Trophoblast cell (in vitro differentiated cells and primary cell): ENCODE results near the gene IFIT2.

ENCODE experiments used
- DNase-seq, 2 donors: peaks; one replicate each; pipeline ENCODE4 v3.0.0-alpha.2; 2016
- H2AFZ ChIP-seq: 2 replicates; pipeline ENCODE4 v1.6.1; 2013; ENCODE audit warnings: low read length, moderate library complexity, mild to moderate bottlenecking; ENCODE audit not compliant: insufficient read depth, poor library complexity
- H2AK5ac ChIP-seq: 2 replicates; pipeline ENCODE4 v1.6.1; 2013; ENCODE audit warnings: mild to moderate bottlenecking, low read length
- H2BK120ac ChIP-seq: 2 replicates; pipeline ENCODE4 v1.6.1; 2013; ENCODE audit warnings: low read length, mild to moderate bottlenecking, moderate library complexity; ENCODE audit not compliant: insufficient read depth, poor library complexity
- H2BK12ac ChIP-seq: 2 replicates; pipeline ENCODE4 v1.6.1; 2013; ENCODE audit warnings: mild to moderate bottlenecking, low read length, moderate library complexity
- H2BK5ac ChIP-seq: 2 replicates; pipeline ENCODE4 v1.6.1; 2013; ENCODE audit warnings: low read length, low read depth, moderate library complexity, mild to moderate bottlenecking; ENCODE audit not compliant: poor library complexity
- H3K14ac ChIP-seq: 2 replicates; pipeline ENCODE4 v1.6.1; 2013; ENCODE audit warnings: mild to moderate bottlenecking, low read length
- H3K18ac ChIP-seq: 2 replicates; pipeline ENCODE4 v1.6.1; 2013; ENCODE audit warnings: mild to moderate bottlenecking, low read length
- H3K23ac ChIP-seq: 2 replicates; pipeline ENCODE4 v1.6.1; 2013; ENCODE audit warnings: low read length
- H3K27ac ChIP-seq: 2 replicates; pipeline ENCODE4 v1.5.1; 2013; ENCODE audit warnings: low read depth, mild to moderate bottlenecking, inconsistent platforms, low read length, moderate library complexity
- H3K27me3 ChIP-seq: 2 replicates; pipeline ENCODE4 v1.6.1; 2013; ENCODE audit warnings: inconsistent platforms, mild to moderate bottlenecking, low read length, moderate library complexity; ENCODE audit not compliant: insufficient read depth
- H3K36me3 ChIP-seq, 2 experiments: 1 replicate in 1 of 2; 2 replicates in 1 of 2; pipeline ENCODE4 v1.6.1; 2013; ENCODE audit warnings: low read length in 2 of 2, mild to moderate bottlenecking in 2 of 2, moderate library complexity in 1 of 2; ENCODE audit not compliant: insufficient read depth in 2 of 2, control insufficient read depth in 1 of 2
- H3K4ac ChIP-seq: 2 replicates; pipeline ENCODE4 v1.6.1; 2013; ENCODE audit warnings: low read depth, mild to moderate bottlenecking, low read length, moderate library complexity
- H3K4me1 ChIP-seq, 2 experiments: 1 replicate in 1 of 2; 2 replicates in 1 of 2; pipeline ENCODE4 v1.6.1; 2013; ENCODE audit warnings: low read length in 2 of 2, mild to moderate bottlenecking in 2 of 2, moderate library complexity in 1 of 2; ENCODE audit not compliant: insufficient read depth in 2 of 2, control insufficient read depth in 1 of 2
- H3K4me2 ChIP-seq: 2 replicates; pipeline ENCODE4 v1.6.1; 2013; ENCODE audit warnings: inconsistent platforms, mild to moderate bottlenecking, low read length, moderate library complexity
- H3K4me3 ChIP-seq: 2 replicates; pipeline ENCODE4 v1.5.1; 2013; ENCODE audit warnings: mild to moderate bottlenecking, low read depth, low read length, inconsistent platforms
- H3K79me1 ChIP-seq: one replicate; pipeline ENCODE4 v1.6.1; 2013; ENCODE audit warnings: low read length
- H3K79me2 ChIP-seq: 2 replicates; pipeline ENCODE4 v1.6.1; 2013; ENCODE audit warnings: low read length, mild to moderate bottlenecking; ENCODE audit not compliant: control insufficient read depth, insufficient read depth, poor library complexity
- H3K9ac ChIP-seq: 2 replicates; pipeline ENCODE4 v1.6.1; 2013; ENCODE audit warnings: mild to moderate bottlenecking, low read length
- H3K9me3 ChIP-seq: 2 replicates; pipeline ENCODE4 v1.6.1; 2013; ENCODE audit warnings: low read depth, mild to moderate bottlenecking, control low read depth, inconsistent platforms, low read length; ENCODE audit not compliant: insufficient read depth
- H4K12ac ChIP-seq: 2 replicates; pipeline ENCODE4 v1.6.1; 2013; ENCODE audit warnings: low read depth, mild to moderate bottlenecking, low read length, moderate library complexity
- H4K8ac ChIP-seq: 2 replicates; pipeline ENCODE4 v1.6.1; 2013; ENCODE audit warnings: low read depth, mild to moderate bottlenecking, low read length, moderate library complexity
- H4K91ac ChIP-seq: one replicate; pipeline ENCODE4 v1.6.1; 2013; ENCODE audit warnings: low read depth, mild to moderate bottlenecking, low read length, moderate library complexity
- WGBS: extraction: QIAGEN DNeasy Blood & Tissue Kit; methylation state at CpG from one replicate; pipeline ENCODE4 v1.1.7; 2013; ENCODE audit warnings: missing lambda C conversion rate; ENCODE audit not compliant: insufficient read length, insufficient coverage; ENCODE audit errors: extremely low coverage; 5-methylcytosine and 5-hydroxymethylcytosine counted together

IFIT2 gene

DNA sequence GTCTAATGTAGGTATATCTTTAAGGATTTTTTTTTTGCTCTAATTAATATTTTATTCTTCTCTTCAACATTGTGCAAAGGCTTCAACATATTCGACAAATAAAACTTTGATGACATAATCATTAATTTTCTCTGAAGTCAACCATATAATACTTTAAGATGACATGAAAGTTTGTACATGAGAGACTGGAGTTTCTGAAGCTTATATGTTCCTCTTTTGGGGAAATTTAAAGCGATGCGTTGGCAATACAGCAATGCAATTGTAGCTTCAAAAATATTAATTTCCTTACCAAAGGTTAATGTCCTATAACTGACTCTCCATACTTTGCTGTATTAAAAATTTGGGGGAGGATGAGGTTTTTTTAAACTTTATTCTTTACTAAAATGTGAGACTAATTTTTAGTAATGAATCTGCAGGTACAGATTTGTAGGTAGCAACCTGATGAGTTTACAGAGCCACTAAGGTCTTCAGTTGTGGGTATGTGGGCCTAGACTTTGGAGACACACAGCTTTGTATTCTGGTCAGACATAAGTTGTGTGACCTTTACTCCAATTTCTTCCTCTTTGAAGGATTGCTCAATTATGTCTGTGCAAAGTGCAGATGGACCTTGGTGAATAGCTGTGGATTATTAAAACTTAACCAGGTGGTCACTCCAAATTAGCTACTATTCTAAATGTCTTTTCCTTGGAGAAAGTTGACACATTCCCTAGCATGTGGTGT is 32.3 kb upstream of the IFIT2 start:
- no peak overlapping the region for H4K8ac ChIP-seq
- H3K4me3 ChIP-seq: no peak overlapping the region
- H3K4me2 ChIP-seq: no peak overlapping the region
- H4K12ac ChIP-seq: no peak overlapping the region
- no peak overlapping the region for H4K91ac ChIP-seq
- H2AK5ac ChIP-seq: no peak overlapping the region
- H3K23ac ChIP-seq: no peak overlapping the region
- H2AFZ ChIP-seq: no peak overlapping the region
- H2BK120ac ChIP-seq: no peak overlapping the region
- H3K9ac ChIP-seq: no peak overlapping the region
- H2BK12ac ChIP-seq: no peak overlapping the region
- H2BK5ac ChIP-seq: no peak overlapping the region
- H3K14ac ChIP-seq: no peak overlapping the region
- H3K27me3 ChIP-seq: no peaks in the 10 kb centered on the region
- H3K4me1 ChIP-seq: no peaks in the 10 kb centered on the region
- peak in 1 of 2 donors; percentile 23 for DNase-seq
- no peaks in the 10 kb centered on the region for H3K79me2 ChIP-seq
- H3K9me3 ChIP-seq: no peaks in the 10 kb centered on the region
- WGBS: no CpG with 5 or more reads among the region's 3 CpGs
- H3K79me1 ChIP-seq: no peaks in the 10 kb centered on the region
- H3K4ac ChIP-seq: no peak overlapping the region
- no peak overlapping the region for H3K27ac ChIP-seq
- H3K18ac ChIP-seq: no peak overlapping the region
- no peaks in the 10 kb centered on the region for H3K36me3 ChIP-seq

DNA sequence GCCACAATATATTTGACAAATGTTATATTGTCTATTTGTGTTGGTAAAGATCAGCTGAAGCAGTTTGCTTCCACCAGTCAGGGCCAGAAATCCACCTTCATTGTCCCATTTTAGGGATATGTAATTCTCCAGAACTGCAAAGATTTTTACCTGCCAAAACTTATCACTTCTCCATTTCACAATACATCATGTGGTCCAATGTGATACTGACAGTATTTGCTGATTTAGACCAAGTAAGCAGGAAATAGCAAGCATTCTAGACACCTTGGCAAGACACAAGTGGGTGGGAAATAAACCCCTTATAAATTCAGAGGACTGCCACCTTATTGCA is 31.7 kb upstream of the IFIT2 start:
- Histone ChIP-seq H3K9ac (no peak overlapping the region), H3K9me3 (no peaks in the 10 kb centered on the region), H3K4me1 (peaks cover under 1 to 1% of the 10 kb centered on the region in 2 experiments), H3K18ac (no peak overlapping the region), H3K4ac (no peak overlapping the region), H4K12ac (no peak overlapping the region), H3K4me3 (no peak overlapping the region), H4K8ac (no peak overlapping the region), H3K79me2 (no peaks in the 10 kb centered on the region), H2BK12ac (no peak overlapping the region), H2AK5ac (no peak overlapping the region), H3K36me3 (no peaks in the 10 kb centered on the region), H3K27me3 (no peaks in the 10 kb centered on the region), H3K27ac (no peak overlapping the region), H3K23ac (no peak overlapping the region), H3K79me1 (no peaks in the 10 kb centered on the region), H3K4me2 (no peak overlapping the region), H2AFZ (no peak overlapping the region), H2BK120ac (no peak overlapping the region), H3K14ac (no peak overlapping the region), H4K91ac (no peak overlapping the region), H2BK5ac (no peak overlapping the region)
- no peak for DNase-seq

DNA sequence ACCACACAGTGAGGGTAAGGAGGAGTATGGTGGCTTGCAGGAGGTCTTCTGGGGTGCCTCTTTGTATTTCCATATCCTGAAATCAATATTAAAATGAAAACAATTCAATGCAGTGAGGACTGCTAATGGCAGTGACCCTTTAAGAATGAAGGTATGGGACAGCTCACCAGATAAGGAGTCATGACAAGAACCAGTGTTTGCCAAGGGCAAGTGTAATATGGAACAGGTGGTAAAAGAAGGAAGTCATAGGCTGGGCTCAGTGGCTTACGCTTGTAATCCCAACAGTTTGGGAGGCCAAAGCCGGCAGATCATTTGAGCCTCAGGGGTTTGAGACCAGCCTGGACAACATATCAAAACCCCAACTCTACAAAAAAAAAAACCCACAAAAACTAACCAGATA is 30.3 kb upstream of the IFIT2 start:
- no peak overlapping the region for H3K23ac ChIP-seq

DNA sequence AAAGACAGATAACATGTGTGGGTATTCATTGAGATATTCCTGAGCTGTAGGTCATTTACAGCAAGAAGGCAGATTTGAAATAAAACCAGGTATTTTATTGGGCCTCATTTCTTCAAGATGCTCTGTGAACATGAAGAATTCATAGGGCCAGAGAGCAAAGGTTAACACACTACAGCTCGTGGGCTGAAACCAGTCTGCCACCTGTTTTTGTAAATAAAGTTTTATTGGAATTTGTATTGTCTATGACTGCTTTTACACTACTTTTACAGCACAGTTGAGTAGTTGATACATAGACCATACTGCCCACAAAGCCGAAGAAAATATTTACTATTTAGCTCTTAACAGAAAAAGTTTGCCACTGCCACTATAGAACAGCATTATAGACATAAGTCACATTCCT is 28.2 kb upstream of the IFIT2 start:
- Histone ChIP-seq H2AFZ (no peak overlapping the region), H3K4ac (no peak overlapping the region), H2BK5ac (no peak overlapping the region), H4K91ac (no peak overlapping the region), H3K36me3 (no peaks in the 10 kb centered on the region), H3K4me2 (no peak overlapping the region), H2BK12ac (no peak overlapping the region), H3K79me1 (peaks cover 3% of the 10 kb centered on the region), H2BK120ac (no peak overlapping the region), H3K27ac (no peak overlapping the region), H3K23ac (no peak overlapping the region), H4K8ac (no peak overlapping the region), H3K9ac (no peak overlapping the region), H2AK5ac (no peak overlapping the region), H3K18ac (no peak overlapping the region), H3K79me2 (no peaks in the 10 kb centered on the region), H3K27me3 (no peaks in the 10 kb centered on the region), H3K14ac (no peak overlapping the region), H3K4me3 (no peak overlapping the region), H4K12ac (no peak overlapping the region), H3K4me1 (peaks cover 3% of the 10 kb centered on the region in 2 experiments), H3K9me3 (no peaks in the 10 kb centered on the region)
- no peak for DNase-seq
- WGBS: no CpG with 5 or more reads among the region's 2 CpGs

More for the DNA sequence above, 30.3 kb upstream of the IFIT2 start:
- no peak overlapping the region for H4K91ac ChIP-seq
- no peak overlapping the region for H4K12ac ChIP-seq
- H3K4me2 ChIP-seq: no peak overlapping the region
- no peaks in the 10 kb centered on the region for H3K9me3 ChIP-seq
- H3K27ac ChIP-seq: no peak overlapping the region
- DNase-seq: peak in 1 of 2 donors; percentile 69
- no peak overlapping the region for H2BK12ac ChIP-seq
- H3K9ac ChIP-seq: no peak overlapping the region
- H2BK120ac ChIP-seq: no peak overlapping the region
- no peaks in the 10 kb centered on the region for H3K79me1 ChIP-seq
- H3K4me3 ChIP-seq: no peak overlapping the region
- no peak overlapping the region for H2AK5ac ChIP-seq
- H3K18ac ChIP-seq: no peak overlapping the region
- H3K27me3 ChIP-seq: no peaks in the 10 kb centered on the region
- H4K8ac ChIP-seq: no peak overlapping the region
- H3K14ac ChIP-seq: no peak overlapping the region
- H3K79me2 ChIP-seq: no peaks in the 10 kb centered on the region
- H2BK5ac ChIP-seq: no peak overlapping the region
- no peak overlapping the region for H3K4ac ChIP-seq
- peaks cover 3% of the 10 kb centered on the region in 2 experiments for H3K4me1 ChIP-seq
- no CpG with 5 or more reads among the region's 2 CpGs for WGBS
- no peaks in the 10 kb centered on the region for H3K36me3 ChIP-seq
- H2AFZ ChIP-seq: no peak overlapping the region
